T1000 (cell line): ENCODE results near the gene PTP4A1.
A peak's percentile ranks its signal among the peaks of the same experiment; 100 is the strongest.

ENCODE experiments used
- DNase-seq: peaks from one replicate; lab custom pipeline; 2025; ENCODE audit warnings: mixed read lengths; lab: John Stamatoyannopoulos, UW

Gene PTP4A1

DNA sequence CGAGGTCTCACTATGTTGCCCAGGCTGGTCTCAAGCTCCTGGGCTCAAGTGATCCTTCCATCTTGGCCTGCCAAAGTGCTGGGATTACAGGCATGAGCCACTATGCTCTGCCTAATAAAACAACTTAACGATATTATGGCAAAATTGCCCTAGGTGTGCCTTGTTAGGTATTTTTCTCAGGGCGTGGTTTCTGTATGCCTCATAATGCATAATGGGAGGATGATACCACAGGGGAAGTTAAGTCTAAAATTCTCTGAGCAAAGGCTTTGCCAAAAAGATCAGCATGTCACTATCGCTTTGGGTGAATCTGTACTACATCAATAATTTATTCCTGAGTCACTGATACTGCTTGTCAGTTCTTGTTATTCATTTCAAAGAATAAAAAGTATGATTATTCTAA is 15.9 kb upstream of the PTP4A1 start:
- no peak for DNase-seq

DNA sequence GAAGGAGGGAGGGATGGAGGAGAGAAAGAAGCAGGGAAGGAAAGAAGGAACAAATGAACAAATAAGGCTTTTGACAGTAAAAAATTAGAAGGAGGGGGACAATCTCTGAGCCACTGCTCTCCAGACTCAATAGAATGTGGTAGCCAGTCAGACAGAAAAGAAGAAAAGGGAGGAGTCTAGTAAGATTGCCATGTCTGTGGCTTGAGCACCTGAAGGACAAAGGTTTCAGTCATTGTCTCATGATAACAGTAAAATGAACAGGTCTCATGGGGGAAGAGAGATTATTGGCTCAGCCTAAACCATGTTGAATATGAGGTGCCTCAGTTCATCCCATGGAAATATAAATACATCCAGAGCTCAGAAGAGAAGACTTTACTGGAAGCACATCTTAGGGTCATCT is 14.0 kb upstream of the PTP4A1 start:
- no peak for DNase-seq

DNA sequence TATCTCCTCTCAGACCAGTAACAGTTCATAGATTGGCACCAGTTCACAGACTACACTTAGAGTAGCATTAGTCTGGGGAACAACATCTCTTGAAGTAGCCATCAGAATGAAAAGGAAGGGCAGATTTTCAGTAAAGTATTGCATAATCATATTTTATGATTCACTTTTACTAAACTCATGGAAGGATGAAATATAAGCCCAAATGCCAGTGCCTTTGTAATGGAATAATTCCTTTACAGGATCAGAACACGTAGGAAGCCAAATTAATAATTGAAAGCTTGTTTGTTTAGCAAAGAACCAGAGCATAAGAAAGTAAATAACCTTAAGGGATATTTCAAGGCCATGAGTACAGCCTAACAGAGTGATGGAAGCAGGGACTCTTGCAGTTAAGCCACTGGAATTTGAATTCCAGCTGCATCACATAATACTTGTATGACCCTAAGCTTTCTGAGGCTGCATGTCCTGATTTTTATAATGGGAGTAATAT is 11.4 kb upstream of the PTP4A1 start:
- DNase-seq = no peak

DNA sequence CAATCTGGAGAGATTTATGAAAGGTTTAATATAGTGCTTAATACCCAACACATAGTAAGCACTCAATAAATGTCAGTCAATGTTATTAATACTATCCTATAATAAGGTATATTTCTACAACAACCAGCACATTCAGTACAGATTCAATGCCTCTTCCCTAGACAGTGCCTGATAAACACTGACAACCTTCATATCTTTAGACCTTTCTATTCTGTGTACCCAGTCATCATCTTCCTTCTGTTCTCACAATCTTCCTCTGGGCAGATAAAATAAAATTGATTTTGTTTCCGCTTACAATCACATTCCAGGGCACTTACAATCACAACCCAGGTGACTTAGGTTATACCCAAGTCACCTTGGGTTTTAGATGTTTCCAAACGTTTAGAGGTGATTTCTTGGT is 11.0 kb upstream of the PTP4A1 start:
- no peak for DNase-seq

DNA sequence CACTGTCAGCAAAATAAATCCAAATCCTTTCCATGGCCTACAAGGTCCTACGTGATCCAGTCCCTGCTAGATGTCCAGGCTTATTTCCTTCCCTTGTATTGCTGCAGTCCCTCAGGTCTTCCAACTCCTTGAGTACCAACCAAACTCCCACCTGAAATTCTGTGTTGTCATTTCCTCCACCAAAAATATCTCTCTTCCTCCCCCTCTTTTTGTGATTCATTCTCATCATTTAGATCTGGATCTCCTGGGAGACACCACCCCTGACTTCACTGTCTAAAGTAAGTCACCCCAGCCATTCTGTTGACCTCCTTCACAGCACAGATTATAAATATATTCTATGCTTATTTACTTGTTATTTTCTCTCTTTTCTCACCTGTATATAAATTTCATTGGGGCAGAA is 9.0 kb upstream of the PTP4A1 start:
- no peak for DNase-seq

DNA sequence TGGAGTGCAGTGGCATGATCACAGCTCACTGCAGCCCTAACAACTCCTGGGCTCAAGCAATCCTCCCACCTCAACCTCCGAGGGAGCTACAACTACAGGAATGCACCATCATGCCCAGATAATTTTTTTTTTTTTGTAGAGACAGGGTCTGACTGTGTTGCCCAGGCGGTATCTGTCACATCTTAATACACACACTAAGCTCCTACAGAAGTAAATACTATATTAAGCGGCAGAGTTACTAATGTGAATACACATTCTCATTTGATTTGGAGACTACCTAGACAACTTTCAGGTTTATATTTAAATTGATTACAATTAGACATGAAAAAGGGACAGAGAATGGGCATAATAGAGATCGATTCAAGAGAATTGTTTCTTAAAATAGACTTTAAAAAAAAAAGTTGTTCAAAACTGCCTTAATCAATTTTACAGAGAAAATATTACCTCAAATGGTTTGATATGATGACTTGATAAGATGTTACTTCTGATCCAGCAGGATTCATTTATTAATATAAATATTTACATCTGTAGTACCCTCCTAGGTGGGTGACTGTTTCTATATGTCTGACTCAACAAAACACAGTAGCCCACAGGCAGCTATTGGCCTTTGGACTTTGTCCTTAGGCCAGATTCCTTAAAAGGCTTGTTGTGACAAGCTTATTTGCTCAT is 7.1 kb upstream of the PTP4A1 start:
- DNase-seq = no peak

DNA sequence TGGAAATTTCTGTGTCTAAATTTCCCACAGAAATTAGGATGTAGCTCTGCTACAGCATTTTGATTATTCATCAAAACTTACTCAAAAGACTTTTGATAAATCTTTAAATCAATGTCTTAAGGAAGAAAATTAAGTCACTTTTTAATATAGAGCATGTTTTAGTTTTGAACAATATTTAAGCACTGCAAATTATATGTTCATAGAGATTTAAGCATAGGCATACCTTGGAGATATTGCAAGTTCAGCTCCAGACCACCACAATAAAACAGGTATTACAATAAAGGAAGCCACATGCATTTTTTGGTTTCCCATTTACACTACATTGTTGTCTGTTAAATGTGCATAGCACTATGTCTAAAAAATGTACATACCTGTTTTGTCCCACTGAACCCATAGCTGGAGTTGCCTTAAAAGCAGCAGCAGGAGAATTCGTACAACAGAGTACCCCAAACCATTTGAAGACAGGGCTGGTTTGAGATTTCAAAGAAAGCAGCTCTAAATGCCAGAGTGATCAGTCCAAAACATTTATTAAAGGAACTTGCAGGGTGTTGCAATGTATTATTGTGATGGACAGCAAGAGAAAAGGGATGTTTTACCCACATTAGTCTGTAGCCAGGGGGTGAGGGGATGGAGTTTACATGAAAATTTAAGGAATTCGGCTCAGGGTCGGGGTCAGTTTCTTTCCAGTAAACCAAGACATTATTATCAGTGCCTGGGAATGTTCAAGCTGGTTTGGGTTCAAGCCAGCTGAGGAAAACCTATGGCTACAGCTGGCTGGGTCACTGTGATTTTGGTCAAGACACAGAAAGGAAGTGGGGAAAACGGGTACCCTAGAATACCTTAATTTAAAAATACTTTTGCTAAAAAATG is 6.3 kb upstream of the PTP4A1 start:
- no peak for DNase-seq

DNA sequence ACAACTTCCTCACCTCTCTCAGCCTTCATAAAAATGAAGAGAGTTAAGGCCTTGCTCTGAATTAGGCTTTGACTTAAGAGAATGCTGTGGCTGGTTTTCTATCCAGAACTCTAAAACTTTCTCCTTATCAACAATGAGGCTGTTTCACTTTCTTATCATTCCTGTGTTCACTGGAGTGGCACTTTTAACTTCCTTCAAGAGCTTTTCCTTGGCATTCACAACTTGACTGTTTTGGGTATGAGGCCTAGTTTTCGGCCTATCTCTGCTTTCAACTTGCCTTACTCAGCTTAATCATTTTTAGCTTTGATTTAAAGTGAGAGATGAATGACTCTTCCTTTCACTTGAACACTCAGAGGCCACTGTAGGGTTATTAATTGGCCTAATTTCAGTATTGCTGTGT is 4.3 kb upstream of the PTP4A1 start:
- no peak for DNase-seq

DNA sequence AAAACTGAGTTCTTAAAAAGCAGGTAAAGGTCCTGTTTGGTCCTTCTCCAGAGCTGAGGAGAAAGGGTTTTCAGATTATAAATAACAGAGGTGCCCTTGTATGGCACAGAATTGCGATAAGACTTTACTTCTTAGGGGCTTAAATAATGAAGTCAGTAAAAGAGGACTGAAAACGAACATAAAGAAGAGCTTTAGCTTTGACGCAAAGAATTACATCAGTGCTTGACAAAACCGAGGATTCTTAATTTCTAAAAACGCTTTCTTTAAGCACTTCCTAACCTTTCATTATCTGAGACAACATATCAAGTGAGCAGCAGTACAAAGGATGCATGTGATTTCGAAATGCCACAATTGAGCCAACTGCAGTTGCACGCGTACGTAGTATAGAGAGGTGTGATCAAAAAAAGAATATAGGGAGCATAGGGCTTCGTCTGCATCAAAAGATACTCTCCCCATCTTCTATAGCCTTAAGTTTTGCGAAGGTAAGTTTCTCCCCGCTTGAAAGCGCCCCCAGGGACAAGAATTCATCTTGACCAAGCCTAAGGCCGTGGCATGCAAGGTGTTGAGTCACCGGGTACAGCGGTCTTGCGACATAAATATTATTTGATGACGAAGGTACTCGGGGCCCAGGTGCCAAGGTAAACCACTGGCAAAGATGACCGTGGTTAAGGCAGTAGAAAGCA is 778 bp upstream of the PTP4A1 start:
- DNase-seq = peak; percentile 73

DNA sequence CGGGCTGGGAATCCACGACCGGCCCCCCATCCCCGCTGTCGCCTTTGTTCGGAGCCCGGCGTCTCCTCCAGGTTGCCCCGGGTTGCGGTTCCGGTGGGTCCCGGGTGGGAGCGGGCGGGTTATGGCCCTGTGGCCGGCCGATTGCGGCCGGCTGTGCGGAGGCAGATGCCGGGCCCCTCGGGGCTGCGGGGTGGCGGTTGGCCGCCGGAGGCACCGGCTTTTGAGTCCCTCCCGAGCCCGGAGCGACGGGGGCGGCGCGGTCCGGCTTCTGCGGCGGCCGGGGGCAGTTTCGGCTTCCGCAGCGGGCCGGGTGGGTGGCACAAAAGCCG is 431 bp downstream of the PTP4A1 start:
- no peak for DNase-seq

DNA sequence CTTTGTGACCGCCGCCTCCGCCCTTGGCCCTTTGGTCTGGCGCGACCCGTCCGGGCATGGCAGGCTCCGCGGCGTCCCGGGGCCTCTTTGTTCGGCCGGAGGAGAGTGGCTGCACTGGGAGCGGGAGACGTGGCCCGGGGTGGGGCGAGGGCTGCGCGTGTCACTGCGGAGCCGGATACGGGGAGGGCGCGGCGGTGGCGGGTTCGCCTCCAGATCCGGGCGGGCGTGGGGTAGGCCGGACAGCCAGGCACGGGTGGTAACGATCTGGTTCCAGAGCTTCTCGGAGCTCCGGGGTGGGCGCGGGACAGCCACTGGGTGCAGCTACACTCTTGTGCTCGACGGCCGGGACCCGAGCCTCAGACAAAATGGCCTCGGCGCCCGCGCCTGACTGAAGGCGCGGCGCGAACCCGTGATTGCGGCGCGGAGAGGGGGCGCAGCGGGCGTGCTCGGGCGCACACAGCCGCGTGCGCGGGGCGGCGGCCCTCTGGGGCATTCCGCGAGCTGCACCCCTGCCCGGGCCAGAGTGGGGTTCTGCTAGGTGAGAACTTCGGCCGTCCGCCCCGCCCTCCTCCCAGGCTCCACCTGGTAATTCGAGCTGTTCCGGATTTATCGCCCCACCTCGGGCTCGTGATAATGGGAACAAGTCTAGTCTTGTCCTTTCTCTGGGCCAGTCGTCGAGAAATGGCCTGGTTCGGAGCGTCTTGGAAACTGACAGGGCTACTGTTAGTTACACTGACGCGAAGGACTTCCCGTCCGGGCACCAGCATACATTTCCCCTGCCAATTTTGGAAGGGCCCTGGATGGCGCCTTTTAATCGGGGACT is 1.0 kb downstream of the PTP4A1 start:
- DNase-seq = peak; percentile 22

DNA sequence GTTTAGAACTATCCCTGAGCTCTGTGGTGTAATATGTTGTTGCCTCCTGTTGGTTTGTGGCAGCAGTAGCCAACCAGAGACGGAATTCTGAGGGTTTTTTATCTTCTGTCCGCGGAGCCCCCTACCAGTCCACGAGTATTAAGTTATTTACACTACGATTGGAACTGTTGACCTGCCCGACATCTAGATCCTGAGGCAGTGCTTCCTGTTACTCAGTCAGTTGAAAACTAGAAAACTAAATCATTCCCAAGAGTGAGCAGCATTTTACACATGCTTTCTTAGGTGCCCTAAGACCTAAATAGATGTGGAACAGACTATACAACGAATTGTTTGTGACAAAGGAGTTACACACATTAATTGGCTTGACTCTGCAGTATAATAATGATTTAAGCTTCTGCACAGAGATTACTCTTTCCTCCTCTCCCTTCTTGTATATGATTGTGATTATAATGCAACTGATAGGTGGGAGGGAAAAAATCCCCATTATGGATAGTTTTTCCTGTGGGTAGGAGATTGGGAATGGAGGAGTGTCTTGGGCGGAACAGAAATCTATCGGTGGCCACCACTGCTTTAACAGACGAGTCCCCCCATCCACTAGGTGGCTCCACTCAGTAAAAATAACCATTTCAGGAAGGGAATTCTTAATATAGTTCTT is 1.7 kb downstream of the PTP4A1 start:
- peak; percentile 28 for DNase-seq

DNA sequence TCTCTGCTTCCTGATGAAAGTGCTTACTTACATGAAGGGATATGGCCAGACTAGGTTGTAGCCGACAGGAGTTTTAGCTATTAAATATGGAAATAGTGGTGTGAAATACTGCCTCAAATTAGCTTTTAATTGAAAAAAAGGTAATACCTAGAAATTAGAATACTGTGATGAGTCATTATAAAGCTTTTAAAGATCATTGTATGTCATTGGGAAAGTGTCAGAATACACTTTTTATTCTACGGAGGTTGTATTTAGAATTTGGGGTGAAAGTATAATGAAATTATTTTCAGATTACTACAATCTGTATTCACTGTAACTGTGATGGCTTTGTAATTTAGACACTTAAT is 2.2 kb downstream of the PTP4A1 start:
- no peak for DNase-seq

DNA sequence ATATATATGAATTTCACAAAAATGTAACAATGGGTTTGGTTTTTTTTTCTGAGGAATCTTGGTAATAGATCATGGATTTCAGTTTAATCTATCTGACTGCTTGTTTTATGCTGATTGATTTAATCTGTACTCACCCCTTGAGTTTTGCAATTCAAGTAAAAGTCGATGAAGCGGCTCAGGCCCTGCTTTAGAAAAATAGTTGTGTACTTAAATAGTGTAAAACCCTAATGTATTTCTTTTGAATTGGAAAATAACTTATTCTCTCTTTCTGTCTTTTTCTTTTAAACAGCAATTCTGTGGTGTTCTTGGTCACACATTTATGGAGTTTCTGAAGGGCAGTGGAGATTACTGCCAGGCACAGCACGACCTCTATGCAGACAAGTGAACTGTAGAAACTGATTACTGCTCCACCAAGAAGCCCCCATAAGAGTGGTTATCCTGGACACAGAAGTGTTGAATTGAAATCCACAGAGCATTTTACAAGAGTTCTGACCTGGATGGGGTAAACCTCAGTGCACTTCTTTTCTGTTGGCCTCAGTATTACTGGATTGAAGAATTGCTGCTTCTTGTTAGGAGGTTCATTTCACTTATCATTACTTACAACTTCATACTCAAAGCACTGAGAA is 4.0 kb downstream of the PTP4A1 start:
- DNase-seq = no peak

DNA sequence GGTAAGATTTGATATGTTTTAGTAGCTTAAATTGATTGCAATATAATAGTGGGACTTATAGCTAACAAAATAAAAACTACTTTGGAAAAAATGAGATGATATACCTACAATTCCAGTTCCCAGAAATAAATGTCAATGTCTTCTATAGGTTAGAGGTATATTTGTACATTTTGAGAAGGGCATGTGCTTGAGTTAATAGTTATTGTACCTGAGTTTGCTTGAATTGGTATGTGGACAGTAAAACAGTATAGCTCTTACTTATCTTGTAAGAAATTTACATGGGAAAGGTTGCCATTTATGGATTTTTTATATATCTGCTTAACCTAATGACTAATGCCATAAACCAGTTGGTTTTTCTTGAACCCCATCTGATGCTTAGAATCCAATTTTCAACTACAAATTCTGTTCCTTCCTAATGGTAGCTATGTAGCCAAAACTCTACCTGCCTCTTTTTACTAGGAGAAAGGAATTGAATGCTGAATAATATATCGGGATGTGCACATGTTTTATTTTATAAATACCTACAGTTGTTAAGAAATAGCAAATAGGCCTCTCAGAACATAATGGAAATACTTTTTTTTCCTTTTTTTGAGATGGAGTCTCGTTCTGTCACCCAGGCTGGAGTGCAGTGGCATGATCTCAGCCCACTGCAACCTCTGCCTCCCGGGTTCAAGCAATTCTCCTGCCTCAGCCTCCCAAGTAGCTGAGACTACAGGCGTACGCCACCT is 4.9 kb downstream of the PTP4A1 start:
- DNase-seq = no peak

DNA sequence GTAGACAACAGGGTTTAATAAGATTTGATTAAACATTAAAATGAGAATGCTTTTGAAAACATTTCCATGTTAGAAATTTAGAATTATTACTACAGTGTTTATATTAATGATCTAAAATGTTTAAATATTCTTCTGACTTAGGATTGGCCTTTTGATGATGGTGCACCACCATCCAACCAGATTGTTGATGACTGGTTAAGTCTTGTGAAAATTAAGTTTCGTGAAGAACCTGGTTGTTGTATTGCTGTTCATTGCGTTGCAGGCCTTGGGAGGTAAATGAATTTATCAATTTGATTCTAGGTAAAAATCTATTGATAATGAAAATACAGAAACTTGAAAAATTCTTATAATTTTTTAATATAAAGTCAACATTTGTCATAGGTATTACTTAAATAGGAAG is 6.5 kb downstream of the PTP4A1 start:
- DNase-seq = no peak

DNA sequence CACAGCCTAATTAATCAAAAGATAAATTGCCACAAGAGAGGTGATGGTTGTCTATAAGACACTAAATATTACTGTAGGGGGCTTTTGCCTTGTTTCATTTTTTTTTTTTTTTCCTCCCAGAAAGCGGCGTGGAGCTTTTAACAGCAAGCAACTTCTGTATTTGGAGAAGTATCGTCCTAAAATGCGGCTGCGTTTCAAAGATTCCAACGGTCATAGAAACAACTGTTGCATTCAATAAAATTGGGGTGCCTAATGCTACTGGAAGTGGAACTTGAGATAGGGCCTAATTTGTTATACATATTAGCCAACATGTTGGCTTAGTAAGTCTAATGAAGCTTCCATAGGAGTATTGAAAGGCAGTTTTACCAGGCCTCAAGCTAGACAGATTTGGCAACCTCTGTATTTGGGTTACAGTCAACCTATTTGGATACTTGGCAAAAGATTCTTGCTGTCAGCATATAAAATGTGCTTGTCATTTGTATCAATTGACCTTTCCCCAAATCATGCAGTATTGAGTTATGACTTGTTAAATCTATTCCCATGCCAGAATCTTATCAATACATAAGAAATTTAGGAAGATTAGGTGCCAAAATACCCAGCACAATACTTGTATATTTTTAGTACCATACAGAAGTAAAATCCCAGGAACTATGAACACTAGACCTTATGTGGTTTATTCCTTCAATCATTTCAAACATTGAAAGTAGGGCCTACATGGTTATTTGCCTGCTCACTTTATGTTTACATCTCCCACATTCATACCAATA is 7.8 kb downstream of the PTP4A1 start:
- no peak for DNase-seq

DNA sequence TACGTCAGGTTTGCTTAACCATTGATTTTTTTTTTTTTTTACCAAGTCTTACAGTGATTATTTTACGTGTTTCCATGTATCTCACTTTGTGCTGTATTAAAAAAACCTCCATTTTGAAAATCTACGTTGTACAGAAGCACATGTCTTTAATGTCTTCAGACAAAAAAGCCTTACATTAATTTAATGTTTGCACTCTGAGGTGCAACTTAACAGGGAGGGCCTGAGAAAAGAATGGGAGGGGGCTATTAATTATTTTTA is 8.4 kb downstream of the PTP4A1 start:
- no peak for DNase-seq

DNA sequence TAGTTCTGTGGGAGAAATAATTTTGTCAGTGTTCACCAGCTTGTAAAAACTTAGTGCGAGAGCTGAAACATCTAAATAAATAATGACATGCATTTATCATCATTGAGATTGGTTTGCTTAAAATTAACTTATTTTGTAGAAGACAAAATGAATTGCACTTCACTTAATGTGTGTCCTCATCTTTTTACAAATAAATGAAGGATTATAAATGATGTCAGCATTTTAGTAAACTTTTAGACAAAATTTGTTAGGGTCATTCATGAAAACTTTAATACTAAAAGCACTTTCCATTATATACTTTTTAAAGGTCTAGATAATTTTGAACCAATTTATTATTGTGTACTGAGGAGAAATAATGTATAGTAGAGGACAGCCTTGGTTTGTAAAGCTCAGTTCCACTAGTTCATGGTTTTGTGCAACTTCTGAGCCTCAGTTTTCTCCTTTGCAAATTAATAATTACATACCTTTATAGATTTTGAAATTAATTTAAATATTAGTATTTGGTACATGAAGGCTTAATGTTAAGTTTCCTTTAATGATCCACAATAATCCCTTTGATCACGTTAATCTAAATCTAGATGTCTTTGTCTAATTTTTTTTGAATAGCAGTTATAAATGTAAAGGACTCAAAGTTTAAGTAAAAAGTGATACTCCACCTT is 9.2 kb downstream of the PTP4A1 start:
- DNase-seq = no peak
